GM18873 (cell line): Measurements from ENCODE around the gene FADS6.

Experiments
- ATAC-seq: cut with Tn5 transposase; IDR thresholded peaks from one replicate; pipeline ENCODE4 v1.9.1; 2021; ENCODE audit warnings: mild to moderate bottlenecking, moderate library complexity, moderate number of reproducible peaks; ENCODE audit not compliant: unreplicated experiment, low FRiP score

FADS6 gene

GRCh38 chr17:74892974-74893911, at the start of gene FADS6:
Gene FADS6, minus strand, starts transcription at chr17:74893633. Its CDS starts 38 bp downstream, at chr17:74893595.
- no peak for ATAC-seq

- no peak for ATAC-seq
Measured at GRCh38 chr17:74941128-74941725, 47.8 kb upstream of the FADS6 start.

- no peak for ATAC-seq
Measured at GRCh38 chr17:74939534-74939933, 46.1 kb upstream of the FADS6 start.

GRCh38 chr17:74938194-74938950, 44.9 kb upstream of the FADS6 start:
- no peak for ATAC-seq

- no peak for ATAC-seq
Measured at GRCh38 chr17:74937064-74938051, 43.9 kb upstream of the FADS6 start.

GRCh38 chr17:74936470-74936799, 43.0 kb upstream of the FADS6 start:
- ATAC-seq, result no peak

- ATAC-seq, result no peak
Measured at GRCh38 chr17:74935585-74936469, 42.4 kb upstream of the FADS6 start, which contains the start of gene OTOP3. Gene OTOP3, plus strand, starts transcription at chr17:74935898. Its CDS starts 24 bp downstream, at chr17:74935922.

GRCh38 chr17:74935048-74935447, 41.6 kb upstream of the FADS6 start:
- no peak for ATAC-seq

GRCh38 chr17:74930535-74931036, 37.2 kb upstream of the FADS6 start:
- no peak for ATAC-seq

GRCh38 chr17:74928786-74929185, 35.4 kb upstream of the FADS6 start:
- no peak for ATAC-seq

GRCh38 chr17:74925242-74925641, 31.8 kb upstream of the FADS6 start:
- ATAC-seq, result no peak

- ATAC-seq, result no peak
Measured at GRCh38 chr17:74924250-74924948, 31.0 kb upstream of the FADS6 start, which contains the start of gene OTOP2. Gene OTOP2, plus strand, starts transcription at chr17:74924273. Its CDS starts 360 bp downstream, at chr17:74924633.

GRCh38 chr17:74923538-74924249, 30.3 kb upstream of the FADS6 start:
- ATAC-seq, result no peak

GRCh38 chr17:74922694-74923537, 29.5 kb upstream of the FADS6 start, which contains the start of gene USH1G:
Gene USH1G, minus strand, starts transcription at chr17:74923255. Its CDS starts 182 bp downstream, at chr17:74923073.
- no peak for ATAC-seq

- no peak for ATAC-seq
Measured at GRCh38 chr17:74922172-74922571, 28.7 kb upstream of the FADS6 start.

GRCh38 chr17:74921769-74922168, 28.3 kb upstream of the FADS6 start:
- ATAC-seq, result no peak
